Left forelimb (tissue), 1 donor: Measurements from ENCODE around the gene ZNF248.

ENCODE experiments used
- DNase-seq: peaks from one replicate; pipeline ENCODE4 v3.0.0-alpha.2; 2018; ENCODE audit warnings: low spot score

ZNF248 gene

GRCh38 chr10:37821237-37821636 is 36.2 kb downstream of the ZNF248 start:
- no peak for DNase-seq

GRCh38 chr10:37819797-37820196 is 37.6 kb downstream of the ZNF248 start:
- DNase-seq, result no peak

- no peak for DNase-seq
Observed at GRCh38 chr10:37816290-37816689, 41.1 kb downstream of the ZNF248 start.

- DNase-seq, result no peak
Observed at GRCh38 chr10:37813763-37814162, 43.6 kb downstream of the ZNF248 start.

GRCh38 chr10:37812290-37812689 is 45.1 kb downstream of the ZNF248 start:
- no peak for DNase-seq

- no peak for DNase-seq
Observed at GRCh38 chr10:37803269-37803668, 54.1 kb downstream of the ZNF248 start.

- no peak for DNase-seq
Observed at GRCh38 chr10:37801557-37801956, 55.9 kb downstream of the ZNF248 start.

GRCh38 chr10:37794305-37794976 is 63.0 kb downstream of the ZNF248 start:
- no peak for DNase-seq

- no peak for DNase-seq
Observed at GRCh38 chr10:37789590-37789989, 67.8 kb downstream of the ZNF248 start.

- DNase-seq, result no peak
Observed at GRCh38 chr10:37784678-37785077, 72.7 kb downstream of the ZNF248 start.

- no peak for DNase-seq
Observed at GRCh38 chr10:37780536-37780935, 76.9 kb downstream of the ZNF248 start.

- no peak for DNase-seq
Observed at GRCh38 chr10:37777056-37777455, 80.4 kb downstream of the ZNF248 start.

GRCh38 chr10:37775612-37776011 is 81.8 kb downstream of the ZNF248 start:
- DNase-seq, result no peak

- DNase-seq, result no peak
Observed at GRCh38 chr10:37774351-37774750, 83.1 kb downstream of the ZNF248 start.

GRCh38 chr10:37765216-37765615 is 92.2 kb downstream of the ZNF248 start:
- no peak for DNase-seq

- DNase-seq, result no peak
Observed at GRCh38 chr10:37763132-37763531, 94.3 kb downstream of the ZNF248 start.

GRCh38 chr10:37762287-37762686 is 95.1 kb downstream of the ZNF248 start:
- DNase-seq, result no peak

- DNase-seq, result no peak
Observed at GRCh38 chr10:37760817-37761216, 96.6 kb downstream of the ZNF248 start.

GRCh38 chr10:37758074-37758473 is 99.3 kb downstream of the ZNF248 start:
- no peak for DNase-seq

GRCh38 chr10:37754538-37755323 is 102.7 kb downstream of the ZNF248 start:
- DNase-seq, result no peak

- no peak for DNase-seq
Observed at GRCh38 chr10:37752334-37752875, 105.0 kb downstream of the ZNF248 start.

GRCh38 chr10:37748170-37748569 is 109.2 kb downstream of the ZNF248 start:
- no peak for DNase-seq

- DNase-seq, result no peak
Observed at GRCh38 chr10:37747081-37747480, 110.3 kb downstream of the ZNF248 start.
